ENCODE data around the gene TPH2. TPM values are rescaled to one million over a fixed set of nuclear protein-coding genes. Genes with fewer than 3 reads are reported as not detected.

The TPH2 gene
- total and polyA plus RNA-seq, 2 of the 4 experiments (the other 2 are of a cell fraction): not detected

DNA sequence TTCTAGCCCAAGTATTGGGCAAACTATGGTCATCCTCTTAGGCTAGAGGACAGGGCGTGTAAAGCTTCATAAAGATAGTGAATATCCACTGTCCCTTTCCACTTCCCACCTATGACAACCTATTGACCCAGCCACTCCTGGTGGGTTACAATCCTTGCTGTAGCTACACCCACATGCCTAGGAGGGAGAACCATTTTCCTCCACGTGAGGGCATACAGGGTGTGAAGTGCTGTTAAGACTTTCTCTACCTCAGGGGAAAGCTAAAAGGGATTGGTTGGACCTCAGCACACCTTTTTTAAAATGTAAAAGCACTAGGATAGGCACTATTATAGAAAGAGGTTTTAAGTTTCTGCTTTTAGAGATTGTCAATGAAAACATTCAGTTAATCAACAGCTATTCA, 124.4 kb downstream of the TPH2 start:
- Histone ChIP-seq H3K9ac (ENCODE audit: low read depth, low read length) (no peak overlapping the region), H3K4me3 (ENCODE audit: insufficient read depth, low read depth, low read length) (no peak overlapping the region), H3K36me3 (ENCODE audit: control insufficient read depth, insufficient read depth, low read length) (no peaks in the 10 kb centered on the region), H2AK5ac (ENCODE audit: low read depth, low read length) (no peak overlapping the region), H3K9me1 (ENCODE audit: insufficient read depth, low read length) (no peaks in the 10 kb centered on the region), H3K56ac (ENCODE audit: extremely low read depth, insufficient read depth, low read length) (no peak overlapping the region), H3K27me3 (ENCODE audit: control insufficient read depth, insufficient read depth, low read length) (no peaks in the 10 kb centered on the region; the same call in 1 of the 2 replicates), H3K4me2 (ENCODE audit: low read depth, low read length) (no peak overlapping the region), H4K20me1 (ENCODE audit: insufficient read depth, low read length) (no peaks in the 10 kb centered on the region), H3K14ac (replicated peaks; ENCODE audit: low read depth, low read length) (no peak overlapping the region), H4K8ac (ENCODE audit: low read depth in 2 of 2, low read length in 2 of 2) (no peak overlapping the region), H2BK5ac (ENCODE audit: low read depth, low read length, poor library complexity, severe bottlenecking) (no peak overlapping the region), H3K18ac (ENCODE audit: low read depth, low read length) (no peak overlapping the region), H2BK120ac (ENCODE audit: low read depth, low read length) (no peak overlapping the region), H4K5ac (ENCODE audit: low read depth, low read length) (no peak overlapping the region), H2AFZ (replicated peaks; ENCODE audit: low read length, poor library complexity) (no peak overlapping the region), H3K4ac (ENCODE audit: low read depth, low read length) (no peak overlapping the region), H2AK9ac (replicated peaks; ENCODE audit: low read depth, low read length, poor library complexity) (no peak overlapping the region), H3K4me1 (ENCODE audit: control insufficient read depth, insufficient read depth, low read length) (no peaks in the 10 kb centered on the region), H4K91ac (ENCODE audit: insufficient read depth, low read depth, low read length) (no peak overlapping the region), H3K9me3 (ENCODE audit: control insufficient read depth, insufficient read depth, low read length) (no peaks in the 10 kb centered on the region), H3K27ac (ENCODE audit: insufficient read depth, low read length) (no peak overlapping the region), H3K79me1 (ENCODE audit: low read depth in 1 of 2, low read length in 2 of 2) (no peaks in the 10 kb centered on the region), H2BK20ac (ENCODE audit: low read depth, low read length) (no peak overlapping the region), H3K23ac (ENCODE audit: low read depth, low read length) (no peak overlapping the region), H2BK15ac (ENCODE audit: low read depth, low read length) (no peak overlapping the region)
- no TSS peak for BruUV-seq (replicated peaks)
- no peak for ATAC-seq (ENCODE audit: low read depth)
- no peak for DNase-seq
- CTCF ChIA-PET: no interaction called here
- POLR2A ChIA-PET (ENCODE audit: unreplicated experiment): no interaction called here
- dilution Hi-C loops (cut with HindIII; ENCODE audit: low sequenced_read_pairs, unreplicated experiment) (no loop called here), in situ Hi-C loops (cut with MboI; ENCODE audit: low sequenced_read_pairs) (no loop called here), intact Hi-C loops (cut with micrococcal nuclease) (no loop called here)
- WGBS, 2 experiments (ENCODE audit: extremely low coverage in 2 of 2, insufficient read length in 1 of 2): no CpG with 5 or more reads among the region's 2 CpGs
- TF ChIP-seq SMC3 (IDR thresholded peaks at IDR 0.05; ENCODE audit: low read depth, low read length): no peak
- no peak for TF ChIP-seq MAFK (IDR thresholded peaks at IDR 0.05; ENCODE audit: low read depth, low read length)
- TF ChIP-seq, protein P1, sequence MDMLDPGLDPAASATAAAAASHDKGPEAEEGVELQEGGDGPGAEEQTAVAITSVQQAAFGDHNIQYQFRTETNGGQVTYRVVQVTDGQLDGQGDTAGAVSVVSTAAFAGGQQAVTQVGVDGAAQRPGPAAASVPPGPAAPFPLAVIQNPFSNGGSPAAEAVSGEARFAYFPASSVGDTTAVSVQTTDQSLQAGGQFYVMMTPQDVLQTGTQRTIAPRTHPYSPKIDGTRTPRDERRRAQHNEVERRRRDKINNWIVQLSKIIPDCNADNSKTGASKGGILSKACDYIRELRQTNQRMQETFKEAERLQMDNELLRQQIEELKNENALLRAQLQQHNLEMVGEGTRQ (IDR thresholded peaks at IDR 0.05; ENCODE audit: low read depth, low read length): no peak
- no peak for TF ChIP-seq POLR2A (IDR thresholded peaks at IDR 0.05; ENCODE audit: low read depth, low read length)
